ENCODE measurements around the gene FSTL3. TPM values are rescaled to one million over a fixed set of nuclear protein-coding genes. Genes with fewer than 3 reads are reported as not detected.

The FSTL3 gene
- total and polyA plus RNA-seq, 2 of the 13 experiments (the other 11 are each of a cell fraction or from before 2014, with no cell fraction given), result 13.5 to 15.6 TPM

GRCh38 chr19:679418-680286 is 3.5 kb downstream of the FSTL3 start (continued):
- TF ChIP-seq, protein P1, sequence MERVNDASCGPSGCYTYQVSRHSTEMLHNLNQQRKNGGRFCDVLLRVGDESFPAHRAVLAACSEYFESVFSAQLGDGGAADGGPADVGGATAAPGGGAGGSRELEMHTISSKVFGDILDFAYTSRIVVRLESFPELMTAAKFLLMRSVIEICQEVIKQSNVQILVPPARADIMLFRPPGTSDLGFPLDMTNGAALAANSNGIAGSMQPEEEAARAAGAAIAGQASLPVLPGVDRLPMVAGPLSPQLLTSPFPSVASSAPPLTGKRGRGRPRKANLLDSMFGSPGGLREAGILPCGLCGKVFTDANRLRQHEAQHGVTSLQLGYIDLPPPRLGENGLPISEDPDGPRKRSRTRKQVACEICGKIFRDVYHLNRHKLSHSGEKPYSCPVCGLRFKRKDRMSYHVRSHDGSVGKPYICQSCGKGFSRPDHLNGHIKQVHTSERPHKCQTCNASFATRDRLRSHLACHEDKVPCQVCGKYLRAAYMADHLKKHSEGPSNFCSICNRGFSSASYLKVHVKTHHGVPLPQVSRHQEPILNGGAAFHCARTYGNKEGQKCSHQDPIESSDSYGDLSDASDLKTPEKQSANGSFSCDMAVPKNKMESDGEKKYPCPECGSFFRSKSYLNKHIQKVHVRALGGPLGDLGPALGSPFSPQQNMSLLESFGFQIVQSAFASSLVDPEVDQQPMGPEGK (CRISPR knock-in tag; IDR thresholded peaks at IDR 0.05), result peak; percentile 78
- peak; percentile 42 for TF ChIP-seq ZNF768 (CRISPR knock-in tag; IDR thresholded peaks at IDR 0.05)
- 0 out of 2 replicates have a peak, but pooled peaks have one; percentile 53 for TF ChIP-seq ZNF101 (CRISPR knock-in tag; IDR thresholded peaks at IDR 0.05; ENCODE audit: borderline replicate concordance, low read depth)
- no peak for TF ChIP-seq SOX13 (IDR thresholded peaks at IDR 0.05)
- TF ChIP-seq SOX13 (CRISPR knock-in tag; conservative IDR thresholded peaks at IDR 0.05 in 1 of 2, IDR thresholded peaks at IDR 0.05 in 1 of 2), result 0 out of 4 replicates have a peak, but pooled peaks of 1 of the 2 experiments have one; percentile 2
- TF ChIP-seq ZBTB2 (CRISPR knock-in tag; IDR thresholded peaks at IDR 0.05; ENCODE audit: low read depth), result no peak; the same call in 1 of the 2 replicates
- 0 out of 2 replicates have a peak, but pooled peaks have one; percentile 21 for TF ChIP-seq EED (CRISPR knock-in tag; IDR thresholded peaks at IDR 0.05)

All from HepG2 (cell line).